K562 (cell line): ENCODE results near the gene PRXL2A. TPM values are rescaled to one million over a fixed set of nuclear protein-coding genes. Genes with fewer than 3 reads are reported as not detected.

Experiments
- ATF3 ChIP-seq, 2 experiments: fragments of 450-650 bp in 1 of 2; sonication (generic) in 1 of 2; formaldehyde crosslinking in 1 of 2; IDR thresholded peaks in 1 of 2; conservative IDR thresholded peaks in 1 of 2; 2 replicates each; pipeline versions ENCODE4 v1.6.1 to v1.8.1; 2016 to 2023; ENCODE audit warnings: mild to moderate bottlenecking in 2 of 2, moderate library complexity in 2 of 2, inconsistent platforms in 1 of 2, missing genetic modification reagents in 1 of 2
- BRCA1 ChIP-seq, 2 experiments: fragments of 450-650 bp in 1 of 2; sonication (generic) in 1 of 2; formaldehyde crosslinking in 1 of 2; IDR thresholded peaks; 2 replicates each; pipeline versions ENCODE4 v1.5.0 to v1.6.1; 2017 to 2020; ENCODE audit warnings: mild to moderate bottlenecking in 1 of 2, missing genetic modification reagents in 1 of 2
- CSDE1 ChIP-seq, 2 experiments: fragments of 450-650 bp; IDR thresholded peaks; 2 replicates each; pipeline ENCODE4 v1.6.1; 2016; ENCODE audit warnings: mild to moderate bottlenecking in 1 of 2
- E2F8 ChIP-seq: fragments of 450-650 bp; IDR thresholded peaks from 2 replicates; pipeline ENCODE4 v1.7.1; 2018; ENCODE audit warnings: mild to moderate bottlenecking, low read depth; ENCODE audit not compliant: partially characterized antibody
- EP300 ChIP-seq: IDR thresholded peaks from 2 replicates; pipeline ENCODE4 v1.6.1; 2012; ENCODE audit warnings: low read length, improper control_type of control experiment
- EP400 ChIP-seq: fragments of 450-650 bp; IDR thresholded peaks from 2 replicates; pipeline ENCODE4 v1.6.1; 2017; ENCODE audit warnings: antibody characterized with exemption, mild to moderate bottlenecking, moderate library complexity
- HCFC1 ChIP-seq: IDR thresholded peaks from 2 replicates; pipeline ENCODE4 v1.6.1; 2012; ENCODE audit warnings: low read depth, low read length, improper control_type of control experiment
- HINFP ChIP-seq: fragments of 450-650 bp; conservative IDR thresholded peaks from 2 replicates; pipeline ENCODE4 v1.6.1; 2016; ENCODE audit warnings: missing genetic modification characterization, low read depth, mild to moderate bottlenecking, control low read depth, missing compliant biosample characterization
- KAT7 ChIP-seq: sonication (generic); formaldehyde crosslinking; IDR thresholded peaks from 2 replicates; pipeline ENCODE4 v1.8.0; 2022; ENCODE audit warnings: missing genetic modification reagents, mild to moderate bottlenecking, borderline replicate concordance
- NFIC ChIP-seq: fragments of 450-650 bp; IDR thresholded peaks from 2 replicates; pipeline ENCODE4 v1.6.1; 2017; ENCODE audit warnings: mild to moderate bottlenecking, inconsistent platforms
- RAD21 ChIP-seq, 2 experiments: fragments of 250-450 bp in 1 of 2; fragments of 450-650 bp in 1 of 2; sonication (Bioruptor Pico) in 1 of 2; formaldehyde crosslinking in 1 of 2; IDR thresholded peaks in 1 of 2; conservative IDR thresholded peaks in 1 of 2; 2 replicates each; pipeline versions ENCODE4 v1.4.0 to v1.8.0; 2020 to 2022; ENCODE audit warnings: mild to moderate bottlenecking in 2 of 2, moderate library complexity in 1 of 2
- SMARCA4 ChIP-seq: fragments of 450-650 bp; IDR thresholded peaks from 2 replicates; pipeline ENCODE4 v1.6.1; 2016
- SMARCC2 ChIP-seq: fragments of 450-650 bp; IDR thresholded peaks from 2 replicates; pipeline ENCODE4 v1.6.1; 2017; ENCODE audit warnings: antibody characterized with exemption, moderate library complexity, mild to moderate bottlenecking, low read depth
- SOX6 ChIP-seq: fragments of 450-650 bp; IDR thresholded peaks from 2 replicates; pipeline ENCODE4 v1.6.1; 2014; ENCODE audit warnings: mild to moderate bottlenecking
- TARDBP ChIP-seq: fragments of 450-650 bp; IDR thresholded peaks from 2 replicates; pipeline ENCODE4 v1.6.1; 2016
- TCF7L2 ChIP-seq: fragments of 150-350 bp; IDR thresholded peaks from 2 replicates; pipeline ENCODE4 v1.6.1; 2016; ENCODE audit warnings: low read depth, mild to moderate bottlenecking, low read length, moderate library complexity
- ZNF511 ChIP-seq: sonication (generic); formaldehyde crosslinking; IDR thresholded peaks from 2 replicates; pipeline ENCODE4 v1.8.0; 2022; ENCODE audit warnings: mild to moderate bottlenecking, missing genetic modification reagents
- ZNF740 ChIP-seq, 3 experiments: fragments of 200-800 bp in 1 of 3; sonication (Bioruptor generic) in 1 of 3; sonication (generic) in 1 of 3; formaldehyde crosslinking in 1 of 3; IDR thresholded peaks; 2 replicates each; pipeline versions ENCODE4 v1.6.1 to v1.8.0; 2016 to 2022; ENCODE audit warnings: mild to moderate bottlenecking in 2 of 3, missing compliant biosample characterization in 2 of 3, missing genetic modification characterization in 2 of 3, missing genetic modification reagents in 1 of 3
- polyA plus RNA-seq, 8 experiments: library from polyadenylated mRNA; depleted of rRNA in 4 of 8; stranded (reverse) in 5 of 8; unstranded in 3 of 8; fragments of >200 nt; fragmentation: Nextera tagmentation in 2 of 8; fragmentation: Illumina TruSeq in 1 of 8; extraction: Ambion mirVana in 2 of 8; extraction: Trizol in 1 of 8; gene quantifications; 2 replicates each; pipeline versions ENCODE4 v1.2.1 to v1.2.3, GENCODE V29; 2011 to 2014; ENCODE audit warnings: inconsistent platforms in 1 of 8, missing spikeins in 1 of 8
- total RNA-seq, 7 experiments: library from RNA; depleted of rRNA in 6 of 7; stranded (reverse); fragments of >200 nt in 6 of 7; fragmentation: Illumina TruSeq in 2 of 7; extraction: Trizol in 2 of 7; gene quantifications; 2 replicates each; pipeline versions ENCODE4 v1.2.1 to v1.2.3, GENCODE V29; 2011 to 2021; ENCODE audit warnings: low replicate concordance in 1 of 7

PRXL2A gene
- total and polyA plus RNA-seq, 9 of the 15 experiments (the other 6 are each of a cell fraction or from before 2014, with no cell fraction given) = 0.14 to 1.2 (median 0.75) TPM

GRCh38 chr10:80466724-80467326, 58.5 kb downstream of the PRXL2A start (continued):
- TF ChIP-seq ZNF740 (CRISPR knock-in tag; IDR thresholded peaks at IDR 0.05) (no peak), ZNF740 (tag; IDR thresholded peaks at IDR 0.05) (peak in 1 of 2 experiments; percentile 50; a peak in 1 of 4 replicates), NFIC (no peak), TARDBP (no peak), SMARCA4 (peak; percentile 79), CSDE1 (IDR thresholded peaks at IDR 0.05) (no peak), KAT7 (CRISPR knock-in tag) (no peak), BRCA1 (IDR thresholded peaks at IDR 0.05) (no peak), BRCA1 (CRISPR knock-in tag; IDR thresholded peaks at IDR 0.05) (no peak), SOX6 (no peak), ATF3 (IDR thresholded peaks at IDR 0.05) (no peak), ATF3 (CRISPR knock-in tag; conservative IDR thresholded peaks at IDR 0.05) (no peak), RAD21 (CRISPR knock-in tag; conservative IDR thresholded peaks at IDR 0.05 in 1 of 2, IDR thresholded peaks at IDR 0.05 in 1 of 2) (no peak), HCFC1 (no peak), ZNF511 (CRISPR knock-in tag) (no peak), SMARCC2 (peak; percentile 66; the same call in 1 of the 2 replicates), EP400 (peak; percentile 50), E2F8 (no peak), HINFP (tag) (0 out of 2 replicates have a peak, but pooled peaks have one; percentile 55), EP300 (peak; percentile 83), TCF7L2 (no peak)
